ENCODE data around the gene REEP6.

- TF ChIP-seq EZH2phosphoT487 (IDR thresholded peaks at IDR 0.05; ENCODE audit: insufficient read depth, low read depth) (no peak), EZH2 (IDR thresholded peaks at IDR 0.05; ENCODE audit: insufficient read depth, poor library complexity, severe bottlenecking) (no peak)
Measured at GRCh38 chr19:1491849-1492170, 829 bp downstream of the REEP6 start.
